Measurements from ENCODE around the gene MCF2L.

MCF2L gene

GRCh38 chr13:113138792-113139551, 170.0 kb downstream of the MCF2L start:
- ATAC-seq = no peak

GRCh38 chr13:113139577-113139976, 170.6 kb downstream of the MCF2L start:
- ATAC-seq = no peak

- ATAC-seq = no peak
Observed at GRCh38 chr13:113140677-113141600, 171.9 kb downstream of the MCF2L start.

DNA sequence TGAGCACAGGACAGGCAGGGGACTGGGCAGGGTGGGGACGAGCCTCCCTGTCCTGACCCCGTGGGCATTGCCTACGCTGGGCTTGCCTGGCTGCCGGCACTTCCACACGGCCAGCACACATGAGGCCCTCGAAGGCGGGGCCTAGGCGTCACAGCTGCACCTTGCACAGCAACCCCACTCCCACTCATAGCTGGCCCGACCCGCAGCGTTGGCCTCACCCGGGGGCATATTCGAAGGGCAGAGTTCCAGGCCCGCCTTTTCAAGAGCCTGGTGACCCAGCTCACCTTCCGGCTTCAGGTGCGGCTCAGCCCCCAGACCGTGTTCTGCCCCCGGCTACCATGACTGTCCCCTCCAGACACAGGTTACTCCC, 172.6 kb downstream of the MCF2L start:
- no peak for ATAC-seq

DNA sequence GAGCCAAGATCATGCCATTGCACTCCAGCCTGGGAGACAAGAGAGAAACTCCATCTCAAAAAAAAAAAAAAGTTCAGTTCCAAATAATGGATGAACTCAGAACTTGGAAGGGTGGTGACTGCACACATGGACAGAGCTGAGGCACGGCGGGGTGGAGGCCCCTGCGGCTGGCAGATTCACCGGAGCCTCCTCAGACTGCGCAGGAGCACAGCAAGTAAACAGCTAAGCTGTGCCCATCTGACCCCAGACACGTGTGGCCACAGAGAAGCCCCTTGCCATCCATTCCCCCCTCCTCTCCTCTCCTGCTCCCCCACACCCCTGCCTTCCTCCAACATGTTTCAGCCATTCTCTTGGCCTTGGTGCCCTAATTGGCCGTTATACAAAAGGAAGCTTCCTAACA, 173.9 kb downstream of the MCF2L start:
- no peak for ATAC-seq

DNA sequence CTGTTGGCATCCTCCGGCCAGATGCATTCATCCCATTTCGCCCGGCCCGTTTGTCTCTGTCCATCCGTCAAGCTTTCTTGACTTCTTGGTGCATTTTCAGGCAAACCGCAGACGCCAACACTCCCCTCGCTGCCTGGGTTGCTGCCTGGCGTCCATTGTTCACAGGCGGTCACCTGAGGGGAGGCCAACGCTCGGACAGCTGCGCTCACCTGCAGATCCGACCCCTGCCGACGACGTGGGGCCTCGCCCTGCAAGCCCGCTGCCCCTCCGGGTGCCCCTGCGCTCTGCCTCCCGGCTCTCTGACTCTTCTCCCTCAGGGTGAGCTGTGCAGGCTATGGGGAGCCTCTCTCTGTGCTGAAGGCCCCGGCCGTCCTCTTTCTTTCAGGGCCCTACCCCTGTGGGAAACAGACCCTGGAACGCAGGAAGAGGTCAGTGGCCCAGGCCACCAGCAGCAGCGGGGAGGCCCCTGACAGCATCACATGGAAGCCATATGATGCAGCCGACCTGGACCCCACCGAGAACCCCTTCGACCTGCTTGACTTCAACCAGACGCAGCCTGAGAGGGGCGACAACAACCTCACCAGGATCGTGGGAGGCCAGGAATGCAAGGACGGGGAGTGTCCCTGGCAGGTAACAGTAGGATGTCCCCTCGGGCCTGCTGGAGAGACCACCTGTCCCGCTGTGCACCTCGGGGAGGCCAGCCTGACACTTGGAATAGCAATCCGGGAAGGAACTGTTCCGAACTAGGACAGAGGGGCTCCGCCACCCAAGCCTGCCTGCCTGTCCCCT, 174.6 kb downstream of the MCF2L start:
- no peak for ATAC-seq

DNA sequence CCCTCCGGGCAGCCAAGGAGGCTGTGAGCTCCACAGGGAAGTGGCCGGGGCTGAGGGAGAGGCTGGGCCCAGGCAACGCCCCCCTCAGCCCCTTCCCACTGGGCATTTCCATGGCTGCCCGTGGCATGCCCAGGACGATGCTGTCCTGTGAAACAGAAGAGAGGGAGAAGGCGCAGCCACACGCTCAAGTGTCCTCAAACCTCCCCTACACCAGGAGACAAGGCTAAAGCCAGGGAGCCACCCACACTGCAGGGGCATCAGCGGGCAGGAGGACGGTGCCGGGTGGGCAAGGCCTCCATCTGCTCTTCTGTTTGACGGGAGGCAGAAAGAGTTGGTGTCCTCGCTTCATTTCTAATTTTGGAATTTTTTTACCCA, 175.2 kb downstream of the MCF2L start:
- no peak for ATAC-seq

DNA sequence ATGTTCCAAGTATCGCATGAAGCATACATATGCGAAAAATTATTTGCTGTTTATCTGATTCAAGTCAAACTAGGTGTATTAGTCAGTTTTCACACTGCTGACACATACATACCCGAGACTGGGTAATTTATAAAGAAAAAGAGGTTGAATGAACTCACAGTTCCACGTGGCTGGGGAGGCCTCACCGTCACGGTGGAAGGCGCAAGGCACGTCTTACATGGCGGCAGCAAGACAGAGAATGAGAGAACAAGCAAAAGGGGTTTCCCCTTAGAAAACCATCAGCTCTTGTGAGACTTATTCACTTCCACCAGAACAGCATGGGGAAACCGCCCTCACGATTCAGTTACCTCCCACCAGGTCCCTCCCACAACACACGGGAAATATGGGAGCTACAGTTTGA, 176.5 kb downstream of the MCF2L start:
- ATAC-seq = peak; percentile 71 to 73

GRCh38 chr13:113145911-113146598, 177.0 kb downstream of the MCF2L start:
- ATAC-seq = no peak

- ATAC-seq = no peak
Observed at GRCh38 chr13:113146750-113147149, 177.7 kb downstream of the MCF2L start.

- no peak for ATAC-seq
Observed at GRCh38 chr13:113147206-113147605, 178.2 kb downstream of the MCF2L start.

DNA sequence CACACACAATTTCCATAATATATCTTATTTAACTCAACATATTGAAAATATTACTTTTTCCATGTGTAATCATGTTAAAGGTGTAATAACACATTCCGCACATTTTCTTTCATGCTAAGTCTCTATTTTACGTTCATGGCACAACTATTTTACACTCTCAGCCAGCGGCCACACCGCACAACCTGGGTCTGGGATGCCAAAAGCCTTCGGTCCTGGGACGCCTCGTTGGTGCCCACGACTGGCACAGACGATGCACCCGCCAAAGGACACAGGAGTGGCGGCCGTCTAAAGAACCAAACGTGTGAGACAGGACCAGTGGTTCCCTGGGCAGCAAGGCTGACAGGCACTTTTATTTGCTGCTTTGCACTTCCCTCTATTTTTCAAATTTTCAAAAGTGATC, 179.4 kb downstream of the MCF2L start:
- ATAC-seq = no peak

GRCh38 chr13:113148940-113149503, 180.0 kb downstream of the MCF2L start:
- ATAC-seq = no peak
